PC-9 (cell line): ENCODE data around the gene PLIN4. TPM values are rescaled to one million over a fixed set of nuclear protein-coding genes. Genes with fewer than 3 reads are reported as not detected.

Source experiments
- BruUV-seq: library from RNA; stranded (reverse); fragments of 400-500 nt; replicated peaks from 2 replicates; lab custom pipeline; 2021; lab: Mats Ljungman, UMichigan
- CTCF ChIA-PET: fragments of 300-600 bp; sonication (Branson Sonifier 250); formaldehyde crosslinking; loops from one replicate; lab custom pipeline; 2022; ENCODE audit warnings: antibody characterized with exemption; lab: Charles Lee
- POLR2A ChIA-PET: fragments of 300-600 bp; sonication (Branson Sonifier 250); formaldehyde crosslinking; loops from one replicate; lab custom pipeline; 2022; ENCODE audit warnings: antibody characterized with exemption; ENCODE audit not compliant: unreplicated experiment; lab: Charles Lee
- DNase-seq, 2 experiments: peaks; one replicate each; pipeline versions ENCODE4 v3.0.0 to v3.0.0-alpha.2; 2015 to 2022; ENCODE audit warnings: mixed read lengths in 1 of 2
- H2AFZ ChIP-seq: fragments of 200-600 bp; sonication (generic); 2 replicates; pipeline ENCODE4 v1.8.1; 2017; ENCODE audit warnings: antibody characterized with exemption
- H3F3A ChIP-seq: fragments of 200-600 bp; sonication (generic); 2 replicates; pipeline ENCODE4 v1.8.1; 2017; ENCODE audit warnings: antibody characterized with exemption, mild to moderate bottlenecking, low read depth; ENCODE audit not compliant: insufficient read depth
- H3K27ac ChIP-seq: fragments of 200-600 bp; sonication (generic); 2 replicates; pipeline ENCODE4 v1.6.1; 2016; ENCODE audit warnings: mixed run types
- H3K27me3 ChIP-seq: fragments of 200-600 bp; sonication (generic); 2 replicates; pipeline ENCODE4 v1.6.1; 2016; ENCODE audit warnings: low read depth, mixed run types; ENCODE audit not compliant: insufficient read depth
- H3K36me3 ChIP-seq: fragments of 200-600 bp; sonication (generic); 2 replicates; pipeline ENCODE4 v1.6.1; 2016; ENCODE audit warnings: low read depth, mixed run types
- H3K4me1 ChIP-seq: fragments of 200-600 bp; sonication (generic); replicated peaks from 2 replicates; pipeline ENCODE4 v1.6.1; 2016; ENCODE audit warnings: mixed run types; ENCODE audit not compliant: insufficient read depth
- H3K4me2 ChIP-seq: fragments of 200-600 bp; sonication (generic); 2 replicates; pipeline ENCODE4 v1.6.1; 2017; ENCODE audit warnings: mixed run types
- H3K4me3 ChIP-seq: fragments of 200-600 bp; sonication (generic); 2 replicates; pipeline ENCODE4 v1.6.1; 2016; ENCODE audit warnings: mixed run types
- H3K79me2 ChIP-seq: fragments of 200-600 bp; sonication (generic); 2 replicates; pipeline ENCODE4 v1.6.1; 2017; ENCODE audit warnings: low read depth, mixed run types
- H3K9me2 ChIP-seq: fragments of 200-600 bp; sonication (generic); 2 replicates; pipeline ENCODE4 v1.8.1; 2017; ENCODE audit warnings: mild to moderate bottlenecking; ENCODE audit not compliant: insufficient read depth
- H3K9me3 ChIP-seq: fragments of 200-600 bp; sonication (generic); 2 replicates; pipeline ENCODE4 v1.8.1; 2016; ENCODE audit warnings: low read depth; ENCODE audit not compliant: insufficient read depth
- H4K20me1 ChIP-seq: fragments of 200-600 bp; sonication (generic); 2 replicates; pipeline ENCODE4 v1.8.1; 2017; ENCODE audit not compliant: insufficient read depth
- CTCF ChIP-seq: fragments of 200-600 bp; sonication (generic); conservative IDR thresholded peaks from 2 replicates; pipeline ENCODE4 v1.6.1; 2017; ENCODE audit warnings: mixed run types, antibody characterized with exemption, mild to moderate bottlenecking, moderate library complexity
- EZH2 ChIP-seq: fragments of 200-600 bp; sonication (generic); IDR thresholded peaks from 2 replicates; pipeline ENCODE4 v1.8.0; 2017; ENCODE audit warnings: antibody characterized with exemption, low read depth
- intact Hi-C: fragments of 100-400 bp; cut with micrococcal nuclease; formaldehyde crosslinking; loops from one replicate; pipeline ENCODE4 v1.10.0; 2022; ENCODE audit not compliant: unreplicated experiment
- total RNA-seq: library from RNA; stranded (reverse); gene quantifications from 2 replicates; pipeline ENCODE4 v1.2.3, GENCODE V29; 2021

PLIN4 gene
- total RNA-seq, 1 experiment from 2014 or later = 1.6 TPM

DNA sequence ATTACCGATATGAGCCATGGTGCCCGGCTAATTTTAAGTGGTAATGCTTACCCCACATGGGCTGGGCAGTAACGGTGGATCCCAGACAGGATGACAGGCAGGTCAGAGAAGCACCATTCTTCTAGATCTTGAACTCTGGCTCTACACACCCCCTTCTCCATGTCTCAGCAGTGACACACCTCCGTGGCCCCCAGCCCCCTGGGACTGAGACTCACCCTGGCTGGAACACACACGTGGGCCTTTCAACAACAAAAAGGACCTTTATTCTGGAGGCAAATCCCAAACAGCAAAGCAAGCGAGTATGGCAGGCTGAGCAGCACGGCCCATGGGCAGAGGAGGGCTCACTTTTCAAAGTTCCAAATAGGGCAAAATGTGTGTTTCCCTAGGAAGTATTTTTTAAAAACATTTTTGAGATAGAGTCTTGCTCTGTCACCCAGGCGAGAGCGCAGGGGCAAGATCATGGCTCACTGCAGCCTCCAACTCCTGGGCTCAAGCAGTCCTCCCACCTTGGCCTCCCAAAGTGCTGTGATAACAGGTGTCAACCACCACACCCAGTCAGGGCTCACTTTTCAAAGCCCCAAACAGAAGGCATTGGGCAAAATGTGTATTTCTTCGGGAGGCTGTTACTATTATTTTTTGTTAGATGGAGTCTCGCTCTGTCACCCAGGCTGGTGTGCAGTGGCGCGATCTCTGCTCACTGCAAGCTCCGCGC, 4.2 kb upstream of the PLIN4 start:
- Histone ChIP-seq H3K4me1 (peaks cover 33% of the 10 kb centered on the region), H3K27ac (no peak overlapping the region), H3K4me2 (no peak overlapping the region), H3K36me3 (no peaks in the 10 kb centered on the region), H3F3A (peaks cover 12% of the 10 kb centered on the region; the same call in 1 of the 2 replicates), H3K27me3 (no peaks in the 10 kb centered on the region), H3K9me2 (no peaks in the 10 kb centered on the region), H2AFZ (no peak overlapping the region), H3K9me3 (no peaks in the 10 kb centered on the region), H4K20me1 (no peaks in the 10 kb centered on the region), H3K4me3 (no peak overlapping the region), H3K79me2 (no peaks in the 10 kb centered on the region)
- intact Hi-C loops = loop anchor here (5.0 kb wide), 1 partner anchor 115 kb away; the partner anchor contains the start of gene TNFAIP8L1
- no peak for DNase-seq
- no peak for TF ChIP-seq CTCF
- TF ChIP-seq EZH2 = no peak
- ChIA-PET CTCF (interaction anchor here (0.6 to 1.2 kb wide), 2 partner anchors 51 to 260 kb away, joined by 4 read pairs; no protein-coding TSS in a partner anchor), POLR2A (interaction anchor here (0.9 kb wide), 1 partner anchor 13 kb away, joined by 4 read pairs; the partner anchor contains the start of gene PLIN5)
- BruUV-seq = no TSS peak

DNA sequence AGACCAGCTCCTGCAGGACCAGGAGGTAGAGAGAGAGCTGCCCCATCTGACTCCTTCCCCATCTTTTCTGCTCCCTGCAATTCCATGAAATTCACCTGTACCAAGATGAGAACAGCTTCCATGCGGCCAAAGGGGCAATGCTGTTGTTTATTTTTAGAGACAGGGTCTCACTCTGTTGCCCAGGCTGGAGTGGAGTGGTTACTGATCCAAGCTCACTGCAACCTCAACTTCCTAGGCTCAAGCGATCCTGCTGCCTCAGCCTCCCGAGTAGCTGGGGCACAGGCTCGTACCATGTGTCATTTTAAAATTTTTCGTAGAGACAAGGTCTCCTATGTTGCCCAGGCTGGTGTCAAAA, 3.6 kb upstream of the PLIN4 start:
- Histone ChIP-seq H3K79me2 (no peaks in the 10 kb centered on the region), H3K9me2 (no peaks in the 10 kb centered on the region), H2AFZ (no peak overlapping the region), H3K36me3 (no peaks in the 10 kb centered on the region), H3F3A (peaks cover 12% of the 10 kb centered on the region; the same call in 1 of the 2 replicates), H3K4me1 (peaks cover 39% of the 10 kb centered on the region), H3K27me3 (no peaks in the 10 kb centered on the region), H3K9me3 (no peaks in the 10 kb centered on the region), H3K4me2 (peak overlapping the region; percentile 38), H3K4me3 (no peak overlapping the region), H3K27ac (no peak overlapping the region), H4K20me1 (no peaks in the 10 kb centered on the region)
- no TSS peak for BruUV-seq
- no peak for TF ChIP-seq CTCF
- no peak for TF ChIP-seq EZH2
- CTCF ChIA-PET = interaction anchor here (0.6 kb wide), 1 partner anchor 49 kb away, joined by 7 read pairs; no protein-coding TSS in a partner anchor
- no peak for DNase-seq
- POLR2A ChIA-PET = interaction anchor here (0.9 kb wide), 1 partner anchor 13 kb away, joined by 4 read pairs; the partner anchor contains the start of gene PLIN5
- intact Hi-C loops = loop anchor here (5.0 kb wide), 1 partner anchor 115 kb away; the partner anchor contains the start of gene TNFAIP8L1

DNA sequence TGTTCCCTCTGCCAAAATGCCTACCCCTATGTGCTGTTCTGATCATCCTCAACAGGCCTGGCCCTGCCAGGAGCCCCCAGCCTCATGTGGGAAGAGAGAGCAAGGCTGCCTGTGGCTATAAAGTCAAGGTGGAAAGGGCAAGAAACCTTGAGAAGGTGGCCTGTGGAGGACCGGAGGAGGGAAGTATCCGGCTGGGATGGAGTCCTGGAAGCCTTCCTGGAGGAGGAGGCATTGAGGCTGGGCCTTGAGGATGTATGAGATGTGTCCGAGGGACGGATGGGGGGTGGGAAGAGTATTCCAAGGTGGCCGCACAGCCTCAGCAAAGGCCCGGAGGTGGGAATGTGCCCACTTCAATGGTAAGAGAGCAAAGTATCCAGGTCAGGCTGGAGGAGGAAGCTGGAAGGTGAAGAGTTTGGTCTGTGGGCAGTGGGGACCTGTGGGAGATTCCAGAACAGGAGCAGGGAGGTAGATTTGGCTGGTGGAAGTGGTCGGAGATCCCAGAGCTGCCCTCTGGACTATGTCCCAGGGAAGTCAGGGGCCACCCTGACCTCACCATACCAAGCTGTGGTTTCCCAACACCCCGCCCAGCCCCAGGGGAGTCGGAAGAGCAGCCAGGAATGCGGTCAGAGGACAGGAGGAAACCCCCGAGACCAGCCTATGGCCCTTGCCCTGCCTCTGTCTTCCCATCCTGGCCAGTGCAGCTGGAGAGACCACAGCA, 3.0 kb upstream of the PLIN4 start:
- TF ChIP-seq CTCF = no peak
- no peak for TF ChIP-seq EZH2
- peaks cover 12% of the 10 kb centered on the region; the same call in 1 of the 2 replicates for H3F3A ChIP-seq
- H3K9me2 ChIP-seq = no peaks in the 10 kb centered on the region
- CTCF ChIA-PET = interaction anchor here (0.6 kb wide), 1 partner anchor 48 kb away, joined by 7 read pairs; no protein-coding TSS in a partner anchor
- peak overlapping the region; percentile 38 for H3K4me2 ChIP-seq
- DNase-seq = peak; percentile 22 to 57
- H3K9me3 ChIP-seq = no peaks in the 10 kb centered on the region
- H3K27ac ChIP-seq = no peak overlapping the region
- no peaks in the 10 kb centered on the region for H3K36me3 ChIP-seq
- BruUV-seq = no TSS peak
- intact Hi-C loops = loop anchor here (5.0 kb wide), 1 partner anchor 116 kb away; the partner anchor contains the start of gene TNFAIP8L1
- no peaks in the 10 kb centered on the region for H3K27me3 ChIP-seq
- POLR2A ChIA-PET = interaction anchor here (0.6 to 0.9 kb wide), 2 partner anchors 14 to 17 kb away, joined by 3 to 4 read pairs; partner anchors contain the start of gene PLIN5
- no peak overlapping the region for H2AFZ ChIP-seq
- no peaks in the 10 kb centered on the region for H4K20me1 ChIP-seq
- H3K4me3 ChIP-seq = no peak overlapping the region
- peaks cover 43% of the 10 kb centered on the region for H3K4me1 ChIP-seq
- H3K79me2 ChIP-seq = no peaks in the 10 kb centered on the region
